ENCODE data around the gene TRAPPC2. TPM values are rescaled to one million over a fixed set of nuclear protein-coding genes. Genes with fewer than 3 reads are reported as not detected.

Gene TRAPPC2
- total RNA-seq, 3 donors from 2014 or later: 8.2 to 25.3 (median 21.0) TPM

- DNase-seq (ENCODE audit: low spot score in 2 of 2): no peak
- TF ChIP-seq POLR2A (IDR thresholded peaks at IDR 0.05): no peak
- TF ChIP-seq POLR2AphosphoS5 (IDR thresholded peaks at IDR 0.05): no peak
- no peak for TF ChIP-seq CTCF (IDR thresholded peaks at IDR 0.05)
- H3K27me3 ChIP-seq: no peaks in the 10 kb centered on the region
- H3K4me1 ChIP-seq: no peaks in the 10 kb centered on the region
- no peaks in the 10 kb centered on the region for H3K9me3 ChIP-seq
- intact Hi-C loops (cut with DNase I; ENCODE audit: low total_unique reads): no loop called here
- H3K36me3 ChIP-seq: no peaks in the 10 kb centered on the region
- H3K27ac ChIP-seq: peak overlapping the region; percentile 13 to 60
- H3K4me3 ChIP-seq: no peak overlapping the region
These were observed 13.0 kb downstream of the TRAPPC2 start for GRCh38 chrX:13721371-13721770.

- Histone ChIP-seq H3K9me3 (no peaks in the 10 kb centered on the region), H3K36me3 (no peaks in the 10 kb centered on the region), H3K27me3 (no peaks in the 10 kb centered on the region), H3K4me1 (no peaks in the 10 kb centered on the region), H3K27ac (peak overlapping the region in 1 of 2 donors; percentile 26), H3K4me3 (no peak overlapping the region)
- no peak for DNase-seq (ENCODE audit: low spot score in 2 of 2)
- TF ChIP-seq POLR2AphosphoS5 (IDR thresholded peaks at IDR 0.05): no peak
- no peak for TF ChIP-seq POLR2A (IDR thresholded peaks at IDR 0.05)
- TF ChIP-seq CTCF (IDR thresholded peaks at IDR 0.05): no peak
- intact Hi-C loops (cut with DNase I; ENCODE audit: low total_unique reads): no loop called here
These were observed 15.1 kb downstream of the TRAPPC2 start for GRCh38 chrX:13719192-13719856.

- H3K9me3 ChIP-seq: no peaks in the 10 kb centered on the region
- no peaks in the 10 kb centered on the region for H3K27me3 ChIP-seq
- no peaks in the 10 kb centered on the region for H3K36me3 ChIP-seq
- no peaks in the 10 kb centered on the region for H3K4me1 ChIP-seq
- intact Hi-C loops (cut with DNase I; ENCODE audit: low total_unique reads): no loop called here
- DNase-seq (ENCODE audit: low spot score in 2 of 2): no peak
- peak overlapping the region; percentile 1 to 45 for H3K27ac ChIP-seq
- H3K4me3 ChIP-seq: no peak overlapping the region
- TF ChIP-seq CTCF (IDR thresholded peaks at IDR 0.05) (no peak), POLR2AphosphoS5 (IDR thresholded peaks at IDR 0.05) (no peak)
These were observed 16.5 kb downstream of the TRAPPC2 start for GRCh38 chrX:13717700-13718472.

- intact Hi-C loops (cut with DNase I; ENCODE audit: low total_unique reads): no loop called here
- no peaks in the 10 kb centered on the region for H3K27me3 ChIP-seq
- H3K4me1 ChIP-seq: no peaks in the 10 kb centered on the region
- H3K36me3 ChIP-seq: no peaks in the 10 kb centered on the region
- no peak for TF ChIP-seq POLR2A (IDR thresholded peaks at IDR 0.05)
- TF ChIP-seq POLR2AphosphoS5 (IDR thresholded peaks at IDR 0.05): no peak
- TF ChIP-seq CTCF (IDR thresholded peaks at IDR 0.05): no peak
- no peak overlapping the region for H3K27ac ChIP-seq
- H3K9me3 ChIP-seq: no peaks in the 10 kb centered on the region
- no peak overlapping the region for H3K4me3 ChIP-seq
- no peak for DNase-seq (ENCODE audit: low spot score in 2 of 2)
These were observed 17.5 kb downstream of the TRAPPC2 start for GRCh38 chrX:13716905-13717304.

GRCh38 chrX:13716455-13716854 is 18.0 kb downstream of the TRAPPC2 start:
- no peak overlapping the region for H3K4me3 ChIP-seq
- H3K27ac ChIP-seq: no peak overlapping the region
- no peak for DNase-seq (ENCODE audit: low spot score in 2 of 2)
- H3K27me3 ChIP-seq: no peaks in the 10 kb centered on the region
- intact Hi-C loops (cut with DNase I; ENCODE audit: low total_unique reads): no loop called here
- no peaks in the 10 kb centered on the region for H3K9me3 ChIP-seq
- H3K4me1 ChIP-seq: no peaks in the 10 kb centered on the region
- TF ChIP-seq POLR2A (IDR thresholded peaks at IDR 0.05): no peak
- TF ChIP-seq POLR2AphosphoS5 (IDR thresholded peaks at IDR 0.05): no peak
- no peak for TF ChIP-seq CTCF (IDR thresholded peaks at IDR 0.05)
- H3K36me3 ChIP-seq: no peaks in the 10 kb centered on the region
